C1 segment of cervical spinal cord (tissue), 14 donors: ENCODE results near the gene DNAJC18.

Experiments used
- DNase-seq, 14 donors: peaks; one replicate each; lab custom pipeline; 2025; lab: John Stamatoyannopoulos, UW

DNAJC18 gene

DNA sequence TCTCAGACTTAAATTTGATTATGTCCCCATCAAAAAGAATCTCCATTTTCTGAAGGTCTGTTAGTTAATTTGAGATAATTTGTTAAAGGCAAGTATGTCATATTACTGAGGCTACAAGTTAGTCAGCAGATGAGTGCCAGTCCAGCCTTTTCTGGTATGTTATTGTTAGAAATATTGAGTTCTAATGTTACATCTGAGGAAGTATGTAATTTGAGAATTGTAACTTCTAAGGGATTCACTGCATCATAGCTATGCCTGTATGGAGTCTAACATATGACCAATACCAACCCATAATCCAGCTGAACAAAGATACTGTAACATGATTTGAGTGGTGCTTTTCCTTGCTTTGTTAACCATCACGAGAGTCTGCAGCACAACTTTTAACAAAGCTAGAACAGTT is 70.1 kb downstream of the DNAJC18 start:
- no peak for DNase-seq

GRCh38 chr5:139368613-139369012 is 70.7 kb downstream of the DNAJC18 start:
- no peak for DNase-seq

- no peak for DNase-seq
These were observed 74.9 kb downstream of the DNAJC18 start for GRCh38 chr5:139364466-139364865.

- DNase-seq, result no peak
These were observed 75.4 kb downstream of the DNAJC18 start for GRCh38 chr5:139363937-139364336.

DNA sequence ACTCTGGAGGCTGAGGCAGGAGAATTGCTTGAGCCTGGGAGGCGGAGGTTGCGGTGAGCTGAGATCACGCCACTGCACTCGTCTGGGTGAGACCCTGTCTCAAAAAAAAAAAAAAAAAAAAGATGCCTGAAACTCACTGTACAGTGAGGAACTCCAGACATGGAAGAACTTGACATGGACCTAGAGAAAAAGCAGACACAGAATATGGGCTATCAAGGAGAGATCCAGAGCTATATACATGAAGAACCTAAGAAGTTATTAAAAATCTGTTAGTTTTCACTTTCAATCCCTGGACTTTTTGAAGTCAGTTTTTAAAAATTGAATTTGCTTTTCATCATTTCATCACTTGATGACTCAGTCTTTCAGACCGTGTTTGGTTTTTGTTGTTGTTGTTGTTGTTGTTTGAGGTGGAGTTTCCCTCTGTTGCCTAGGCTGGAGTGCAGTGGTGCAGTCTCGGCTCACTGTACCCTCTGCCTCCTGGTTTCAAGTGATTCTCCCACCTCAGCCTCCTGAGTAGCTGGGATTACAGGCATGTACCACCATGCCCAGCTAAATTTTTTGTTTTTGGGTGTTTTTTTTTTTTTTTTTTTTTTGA is 77.4 kb downstream of the DNAJC18 start:
- no peak for DNase-seq

GRCh38 chr5:139360384-139360783 is 78.9 kb downstream of the DNAJC18 start:
- no peak for DNase-seq
